ENCODE data around the gene NDOR1.

The NDOR1 gene

DNA sequence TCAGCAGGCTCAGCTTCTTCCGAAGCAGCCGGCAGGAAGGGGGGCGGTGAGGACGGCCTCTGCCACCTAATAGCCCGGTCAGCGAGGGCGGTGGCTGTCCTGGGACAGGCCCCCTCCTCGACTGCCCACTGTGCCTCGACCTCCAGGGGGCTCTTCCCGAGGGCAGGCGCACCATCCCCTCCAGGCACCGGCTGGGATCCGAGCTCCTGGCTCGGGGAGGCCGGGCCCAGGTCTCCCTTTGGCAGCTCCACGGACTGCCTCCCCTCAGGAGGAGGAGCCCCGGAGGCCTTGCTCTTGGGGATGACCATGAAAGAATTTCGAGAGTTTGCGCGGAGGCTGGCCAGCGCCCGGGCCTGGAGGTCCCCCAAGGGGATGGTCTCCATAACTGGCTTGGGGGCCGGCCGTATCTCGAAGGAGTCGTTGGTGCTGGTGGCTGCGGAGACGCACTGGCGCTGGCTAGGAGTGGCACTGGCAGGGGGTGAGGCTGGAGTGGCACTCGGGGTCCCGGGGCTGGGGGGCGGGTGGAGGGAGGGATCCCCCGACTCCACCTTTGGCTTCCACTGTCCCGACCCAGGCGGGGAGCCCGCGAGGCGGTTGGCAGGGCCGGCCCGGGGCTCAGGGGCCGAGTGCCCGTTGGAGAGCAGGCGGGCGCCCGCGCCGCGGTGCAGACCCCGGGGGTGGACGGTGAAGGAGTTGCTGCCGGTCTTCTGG is 5.9 kb upstream of the NDOR1 start:
- DNase-seq: no peak

GRCh38 chr9:137200311-137201204 is 4.9 kb upstream of the NDOR1 start, which contains the start of gene TPRN:
Gene TPRN (minus strand): TSS chr9:137200741. CDS start chr9:137200711, 30 bp downstream.
- peak; percentile 99 for DNase-seq

GRCh38 chr9:137201205-137201868 is 4.2 kb upstream of the NDOR1 start:
- DNase-seq: no peak

GRCh38 chr9:137202966-137203365 is 2.5 kb upstream of the NDOR1 start:
- no peak for DNase-seq

- no peak for DNase-seq
These were observed 772 bp upstream of the NDOR1 start for GRCh38 chr9:137204731-137205125.

- DNase-seq: no peak
These were observed 1.1 kb downstream of the NDOR1 start for GRCh38 chr9:137206602-137207001.

GRCh38 chr9:137211532-137211931 is 6.0 kb downstream of the NDOR1 start:
- DNase-seq: no peak

GRCh38 chr9:137212520-137212919 is 7.0 kb downstream of the NDOR1 start:
- no peak for DNase-seq

GRCh38 chr9:137213160-137214060 is 7.9 kb downstream of the NDOR1 start:
- no peak for DNase-seq

- DNase-seq: no peak
These were observed 9.1 kb downstream of the NDOR1 start for GRCh38 chr9:137214620-137215019.

GRCh38 chr9:137215196-137215986 is 9.9 kb downstream of the NDOR1 start:
- no peak for DNase-seq

GRCh38 chr9:137216188-137216965 is 10.9 kb downstream of the NDOR1 start:
- no peak for DNase-seq

GRCh38 chr9:137217276-137218211 is 12.0 kb downstream of the NDOR1 start:
- no peak for DNase-seq

- no peak for DNase-seq
These were observed 12.8 kb downstream of the NDOR1 start for GRCh38 chr9:137218212-137218753.

- no peak for DNase-seq
These were observed 13.3 kb downstream of the NDOR1 start for GRCh38 chr9:137218754-137219271.

DNA sequence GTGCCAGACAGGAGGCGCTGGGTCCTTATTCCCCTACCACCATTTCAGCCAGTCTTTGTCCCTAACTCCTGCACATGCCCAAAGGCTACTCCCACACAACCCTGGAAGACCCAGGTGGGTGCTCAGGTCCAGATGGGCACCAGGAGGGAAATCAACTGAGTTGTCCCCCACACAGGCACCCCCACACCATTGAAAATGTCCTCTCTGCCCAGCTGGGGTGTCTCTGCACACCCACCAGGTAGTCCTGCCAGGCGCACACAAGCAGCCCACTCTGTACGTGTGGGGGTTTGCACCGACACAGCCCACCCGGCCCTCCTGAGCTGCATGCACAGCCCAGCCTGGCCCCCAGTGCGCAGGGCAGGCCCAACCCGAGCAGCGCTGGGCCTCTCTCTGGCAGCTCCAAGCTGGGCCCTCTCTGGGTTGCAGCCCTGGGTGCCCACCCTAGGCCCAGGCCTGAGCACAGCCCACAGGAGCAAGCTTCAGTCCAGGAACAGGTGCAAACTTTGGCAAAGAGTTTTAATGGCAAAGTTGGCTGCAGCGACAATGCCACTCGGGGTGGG is 14.3 kb downstream of the NDOR1 start:
- no peak for DNase-seq

DNA sequence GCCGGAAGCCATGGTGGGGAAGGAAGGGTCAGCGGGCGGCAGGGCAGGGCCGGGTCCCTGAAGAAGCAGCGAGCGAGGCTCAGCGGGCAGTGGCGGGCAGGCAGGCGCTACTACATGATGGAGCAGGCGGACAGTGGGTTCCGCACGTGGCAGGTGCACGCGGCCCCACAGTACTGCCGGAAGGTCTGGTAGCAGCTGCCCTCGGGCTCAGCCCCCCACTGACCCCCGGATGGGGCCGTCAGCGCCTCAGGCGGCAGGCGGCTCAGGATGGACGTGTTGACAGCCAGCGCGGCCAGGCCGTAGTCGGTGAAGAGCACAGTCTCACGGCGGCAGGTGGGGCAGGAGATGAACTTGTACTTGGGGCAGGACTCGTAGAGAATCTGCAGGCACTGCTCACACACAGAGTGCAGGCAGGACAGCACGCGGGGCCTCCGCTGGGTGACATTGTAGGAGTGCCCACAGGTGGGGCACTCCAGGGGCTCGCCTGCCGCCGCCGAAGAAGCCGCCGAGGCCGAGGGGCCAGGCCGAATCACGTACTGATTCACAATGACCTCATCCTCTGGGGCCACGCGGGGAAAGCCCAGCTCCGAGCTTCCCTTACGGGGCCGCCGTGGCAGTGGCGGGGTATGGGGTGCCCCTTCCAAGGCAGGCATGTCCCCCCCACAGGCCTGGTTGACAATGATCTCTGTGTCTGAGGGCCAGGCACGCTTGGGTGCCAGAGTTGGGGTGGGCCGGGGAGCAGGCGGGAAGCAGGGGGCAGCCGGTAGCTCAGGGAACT is 15.0 kb downstream of the NDOR1 start:
- no peak for DNase-seq

DNA sequence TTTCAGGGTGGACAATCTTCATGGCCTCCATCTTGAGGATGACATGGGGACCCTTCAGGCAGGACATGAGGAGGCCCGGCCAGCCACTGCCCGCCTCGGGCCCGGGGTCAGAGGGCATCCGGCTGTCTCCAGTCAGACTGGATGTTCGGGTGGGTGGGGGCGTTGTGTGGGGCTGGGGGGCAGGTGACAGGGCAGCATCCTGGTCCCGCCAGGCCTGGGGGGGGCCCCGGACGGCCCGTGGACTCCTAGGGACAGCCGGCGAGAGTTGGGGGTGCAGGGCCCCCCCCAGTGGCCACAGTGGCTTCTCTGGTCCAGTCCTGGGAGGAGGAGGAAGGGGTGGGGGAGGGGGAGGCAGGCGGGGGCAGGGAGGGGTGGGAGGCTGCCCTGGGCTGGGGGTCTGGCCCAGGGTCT is 15.6 kb downstream of the NDOR1 start:
- no peak for DNase-seq

Measured in femur (tissue), 1 donor.